IMR-90 (cell line): ENCODE measurements around the gene PPP2R1B. TPM values are rescaled to one million over a fixed set of nuclear protein-coding genes. Genes with fewer than 3 reads are reported as not detected.

Source experiments
- ATAC-seq: fragments of 200-7000 bp; cut with Tn5 transposase; 2 replicates; pipeline ENCODE4 v1.9.1; 2020; ENCODE audit warnings: low read depth, mild to moderate bottlenecking, moderate library complexity
- BruUV-seq: library from RNA; stranded (reverse); fragments of 400-500 nt; replicated peaks from 2 replicates; lab custom pipeline; 2021; lab: Mats Ljungman, UMichigan
- CTCF ChIA-PET: fragments of 300-600 bp; formaldehyde crosslinking; extraction: SDS; loops from one replicate; lab custom pipeline; 2021; ENCODE audit warnings: antibody characterized with exemption; lab: Yijun Ruan, JAX
- POLR2A ChIA-PET: fragments of 300-600 bp; sonication (Branson Sonifier 250); formaldehyde crosslinking; loops from one replicate; lab custom pipeline; 2022; ENCODE audit warnings: antibody characterized with exemption; ENCODE audit not compliant: unreplicated experiment; lab: Charles Lee
- DNase-seq: peaks from one replicate; pipeline ENCODE4 v3.0.0; 2013
- H2AFZ ChIP-seq: replicated peaks from 2 replicates; pipeline ENCODE3; 2013; ENCODE audit warnings: low read length, mild to moderate bottlenecking; ENCODE audit not compliant: poor library complexity
- H2AK5ac ChIP-seq: 2 replicates; pipeline ENCODE4 v1.6.1; 2013; ENCODE audit warnings: low read depth, low read length, inconsistent platforms
- H2AK9ac ChIP-seq: replicated peaks from 2 replicates; pipeline ENCODE3; 2013; ENCODE audit warnings: mild to moderate bottlenecking, low read depth, low read length, moderate library complexity; ENCODE audit not compliant: poor library complexity
- H2BK120ac ChIP-seq: 2 replicates; pipeline ENCODE4 v1.6.1; 2013; ENCODE audit warnings: low read depth, low read length, inconsistent platforms
- H2BK15ac ChIP-seq: 3 replicates; pipeline ENCODE4 v1.6.1; 2013; ENCODE audit warnings: low read depth, low read length, inconsistent platforms
- H2BK20ac ChIP-seq: 2 replicates; pipeline ENCODE4 v1.6.1; 2013; ENCODE audit warnings: low read depth, mild to moderate bottlenecking, inconsistent platforms, low read length, moderate library complexity
- H2BK5ac ChIP-seq: 2 replicates; pipeline ENCODE4 v1.6.1; 2013; ENCODE audit warnings: mild to moderate bottlenecking, low read depth, low read length, inconsistent platforms; ENCODE audit not compliant: poor library complexity, severe bottlenecking
- H3K14ac ChIP-seq: replicated peaks from 2 replicates; pipeline ENCODE4 v1.6.1; 2013; ENCODE audit warnings: low read depth, low read length, inconsistent platforms
- H3K18ac ChIP-seq: 2 replicates; pipeline ENCODE4 v1.6.1; 2013; ENCODE audit warnings: low read depth, low read length, control low read depth
- H3K23ac ChIP-seq: 2 replicates; pipeline ENCODE4 v1.6.1; 2013; ENCODE audit warnings: low read depth, low read length, inconsistent platforms
- H3K27ac ChIP-seq: 2 replicates; pipeline ENCODE4 v1.5.1; 2013; ENCODE audit warnings: mild to moderate bottlenecking, control low read depth, low read length; ENCODE audit not compliant: insufficient read depth
- H3K27me3 ChIP-seq: 2 replicates; pipeline ENCODE4 v1.6.1; 2013; ENCODE audit warnings: low read length; ENCODE audit not compliant: control insufficient read depth, insufficient read depth
- H3K36me3 ChIP-seq: 2 replicates; pipeline ENCODE4 v1.6.1; 2013; ENCODE audit warnings: low read length, mixed read lengths; ENCODE audit not compliant: control insufficient read depth, insufficient read depth
- H3K4ac ChIP-seq: 2 replicates; pipeline ENCODE4 v1.6.1; 2013; ENCODE audit warnings: low read depth, low read length, inconsistent platforms
- H3K4me1 ChIP-seq: 2 replicates; pipeline ENCODE4 v1.6.1; 2013; ENCODE audit warnings: low read length, mixed read lengths; ENCODE audit not compliant: control insufficient read depth, insufficient read depth
- H3K4me2 ChIP-seq: 2 replicates; pipeline ENCODE4 v1.6.1; 2013; ENCODE audit warnings: low read depth, mild to moderate bottlenecking, control low read depth, low read length, moderate library complexity
- H3K4me3 ChIP-seq: 2 replicates; pipeline ENCODE4 v1.5.1; 2013; ENCODE audit warnings: low read depth, mild to moderate bottlenecking, control low read depth, low read length, moderate library complexity; ENCODE audit not compliant: insufficient read depth
- H3K56ac ChIP-seq: 2 replicates; pipeline ENCODE4 v1.6.1; 2013; ENCODE audit warnings: low read length, inconsistent platforms; ENCODE audit not compliant: insufficient read depth; ENCODE audit errors: extremely low read depth
- H3K79me1 ChIP-seq, 2 experiments: 2 replicates each; pipeline ENCODE4 v1.6.1; 2013; ENCODE audit warnings: low read length in 2 of 2, inconsistent platforms in 1 of 2, low read depth in 1 of 2
- H3K9ac ChIP-seq: 2 replicates; pipeline ENCODE4 v1.6.1; 2013; ENCODE audit warnings: low read depth, low read length, control low read depth
- H3K9me1 ChIP-seq: 2 replicates; pipeline ENCODE4 v1.6.1; 2013; ENCODE audit warnings: low read length, inconsistent platforms; ENCODE audit not compliant: insufficient read depth
- H3K9me3 ChIP-seq: 2 replicates; pipeline ENCODE4 v1.6.1; 2013; ENCODE audit warnings: low read length; ENCODE audit not compliant: control insufficient read depth, insufficient read depth
- H4K20me1 ChIP-seq: 2 replicates; pipeline ENCODE4 v1.6.1; 2013; ENCODE audit warnings: low read length, inconsistent platforms; ENCODE audit not compliant: insufficient read depth
- H4K5ac ChIP-seq: 2 replicates; pipeline ENCODE4 v1.6.1; 2013; ENCODE audit warnings: mild to moderate bottlenecking, low read depth, low read length, control low read depth
- H4K8ac ChIP-seq, 2 experiments: 2 replicates each; pipeline ENCODE4 v1.6.1; 2013; ENCODE audit warnings: low read depth in 2 of 2, low read length in 2 of 2, control low read depth in 1 of 2, inconsistent platforms in 1 of 2
- H4K91ac ChIP-seq: 2 replicates; pipeline ENCODE4 v1.6.1; 2013; ENCODE audit warnings: low read depth, low read length, inconsistent platforms; ENCODE audit not compliant: insufficient read depth
- BHLHE40 ChIP-seq: fragments of 150-350 bp; IDR thresholded peaks from 2 replicates; pipeline ENCODE4 v1.6.1; 2016; ENCODE audit warnings: mild to moderate bottlenecking, low read depth, low read length
- CEBPB ChIP-seq: IDR thresholded peaks from 2 replicates; pipeline ENCODE4 v1.6.1; 2012; ENCODE audit warnings: low read depth, low read length, improper control_type of control experiment
- CHD1 ChIP-seq: IDR thresholded peaks from 2 replicates; pipeline ENCODE4 v1.6.1; 2012; ENCODE audit warnings: low read depth, low read length, improper control_type of control experiment
- CTCF ChIP-seq: conservative IDR thresholded peaks from 2 replicates; pipeline ENCODE4 v1.5.1; 2012; ENCODE audit warnings: mild to moderate bottlenecking, low read depth, low read length, improper control_type of control experiment
- ELK1 ChIP-seq: fragments of 150-350 bp; IDR thresholded peaks from 2 replicates; pipeline ENCODE4 v1.6.1; 2016; ENCODE audit warnings: low read depth, mild to moderate bottlenecking, low read length, moderate library complexity, borderline replicate concordance
- FOS ChIP-seq: fragments of 150-350 bp; IDR thresholded peaks from 2 replicates; pipeline ENCODE4 v1.6.1; 2016; ENCODE audit warnings: low read depth, low read length
- MAFK ChIP-seq: IDR thresholded peaks from 2 replicates; pipeline ENCODE4 v1.6.1; 2012; ENCODE audit warnings: low read depth, low read length, improper control_type of control experiment
- MAZ ChIP-seq: IDR thresholded peaks from 2 replicates; pipeline ENCODE4 v1.6.1; 2012; ENCODE audit warnings: low read depth, mild to moderate bottlenecking, low read length, improper control_type of control experiment, moderate library complexity, borderline replicate concordance
- MXI1 ChIP-seq: IDR thresholded peaks from 2 replicates; pipeline ENCODE4 v1.6.1; 2012; ENCODE audit warnings: low read depth, mild to moderate bottlenecking, low read length, moderate library complexity, borderline replicate concordance
- NFE2L2 ChIP-seq: fragments of 150-350 bp; IDR thresholded peaks from 2 replicates; pipeline ENCODE4 v1.6.1; 2016; ENCODE audit warnings: low read depth, mild to moderate bottlenecking, low read length
- POLR2A ChIP-seq: IDR thresholded peaks from 2 replicates; pipeline ENCODE4 v1.6.1; 2012; ENCODE audit warnings: mild to moderate bottlenecking, low read depth, low read length
- RAD21 ChIP-seq: IDR thresholded peaks from 2 replicates; pipeline ENCODE4 v1.6.1; 2012; ENCODE audit warnings: low read length, improper control_type of control experiment
- RCOR1 ChIP-seq: IDR thresholded peaks from 2 replicates; pipeline ENCODE4 v1.6.1; 2012; ENCODE audit warnings: mild to moderate bottlenecking, low read length, improper control_type of control experiment; ENCODE audit not compliant: insufficient replicate concordance
- RFX5 ChIP-seq: IDR thresholded peaks from 2 replicates; pipeline ENCODE4 v1.8.0; 2012; ENCODE audit warnings: low read depth, mild to moderate bottlenecking, low read length, moderate library complexity
- SMC3 ChIP-seq: fragments of 150-350 bp; IDR thresholded peaks from 2 replicates; pipeline ENCODE4 v1.6.1; 2016; ENCODE audit warnings: low read depth, mild to moderate bottlenecking, antibody characterized with exemption, low read length, moderate library complexity
- USF2 ChIP-seq: fragments of 150-350 bp; IDR thresholded peaks from 2 replicates; pipeline ENCODE4 v1.6.1; 2017; ENCODE audit warnings: mild to moderate bottlenecking, antibody characterized with exemption, low read length, low read depth
- WGBS, 2 experiments: methylation state at CpG; one replicate each; pipeline versions ENCODE4 v1.1.5 to v1.1.7; 2013; ENCODE audit warnings: missing lambda C conversion rate in 2 of 2; ENCODE audit not compliant: insufficient read length in 1 of 2; ENCODE audit errors: extremely low coverage in 2 of 2; 5-methylcytosine and 5-hydroxymethylcytosine counted together
- dilution Hi-C: fragments of 300-500 bp; cut with HindIII; formaldehyde crosslinking; loops from one replicate; pipeline ENCODE4 v1.14.3; 2018; ENCODE audit warnings: low sequenced_read_pairs; ENCODE audit not compliant: unreplicated experiment
- in situ Hi-C: fragments of 300-500 bp; cut with MboI; formaldehyde crosslinking; loops from 3 replicates; pipeline ENCODE4 v1.14.3; 2019; ENCODE audit warnings: low sequenced_read_pairs, inconsistent platforms, mixed read lengths
- intact Hi-C: fragments of 100-400 bp; cut with micrococcal nuclease; formaldehyde crosslinking; loops from 2 replicates; pipeline ENCODE4 v1.10.0; 2022
- polyA plus RNA-seq, 3 experiments: library from polyadenylated mRNA; depleted of rRNA; stranded (reverse); fragments of >200 nt; gene quantifications; 2 replicates each; pipeline ENCODE4 v1.2.3, GENCODE V29; 2012; ENCODE audit warnings: low replicate concordance in 1 of 3
- total RNA-seq: library from RNA; depleted of rRNA; stranded (reverse); fragments of >200 nt; gene quantifications from 2 replicates; pipeline ENCODE4 v1.2.3, GENCODE V29; 2012

PPP2R1B gene
- total and polyA plus RNA-seq, 2 of the 4 experiments (the other 2 are of a cell fraction): 23.0 to 62.9 TPM

GRCh38 chr11:111792955-111793500 is 26.8 kb upstream of the PPP2R1B start:
- TF ChIP-seq BHLHE40 (no peak), MXI1 (no peak), RFX5 (no peak), RAD21 (no peak), NFE2L2 (no peak), CHD1 (no peak), POLR2A (no peak), CTCF (no peak), CEBPB (no peak), USF2 (no peak), MAFK (no peak), MAZ (no peak), ELK1 (no peak), RCOR1 (no peak), SMC3 (no peak), FOS (no peak)
- H3K4me1 ChIP-seq: peaks cover 7% of the 10 kb centered on the region; the same call in 1 of the 2 replicates
- no peak overlapping the region for H3K23ac ChIP-seq
- H2AFZ ChIP-seq: no peak overlapping the region
- no peaks in the 10 kb centered on the region for H4K20me1 ChIP-seq
- H3K4ac ChIP-seq: no peak overlapping the region
- no peak overlapping the region for H2BK20ac ChIP-seq
- peaks cover 8% of the 10 kb centered on the region; the same call in 1 of the 2 replicates for H3K9me1 ChIP-seq
- no peak overlapping the region for H3K14ac ChIP-seq
- H3K4me3 ChIP-seq: no peak overlapping the region
- peaks cover 5% of the 10 kb centered on the region for H3K36me3 ChIP-seq
- H3K9me3 ChIP-seq: peaks cover 5% of the 10 kb centered on the region; the same call in 1 of the 2 replicates
- H2BK120ac ChIP-seq: no peak overlapping the region
- dilution Hi-C loops: no loop called here
- H2AK5ac ChIP-seq: no peak overlapping the region
- ATAC-seq (no peak), DNase-seq (no peak)
- intact Hi-C loops: loop anchor here (5.0 kb wide), 1 partner anchor 49 kb away; no protein-coding TSS in a partner anchor
- no peak overlapping the region for H4K5ac ChIP-seq
- H3K56ac ChIP-seq: no peak overlapping the region
- H2BK15ac ChIP-seq: no peak overlapping the region; the same call in 2 of the 3 replicates
- no peak overlapping the region for H2BK5ac ChIP-seq
- CTCF ChIA-PET: interaction anchor here (1.3 kb wide), 1 partner anchor 11 kb away, joined by 3 read pairs; no protein-coding TSS in a partner anchor
- no peak overlapping the region for H4K91ac ChIP-seq
- peaks cover 2 to 6% of the 10 kb centered on the region in 2 experiments for H3K79me1 ChIP-seq
- no peak overlapping the region for H3K18ac ChIP-seq
- H3K9ac ChIP-seq: no peak overlapping the region
- POLR2A ChIA-PET: interaction anchor here (1.0 kb wide), 1 partner anchor 60 kb away, joined by 9 read pairs; no protein-coding TSS in a partner anchor
- H3K4me2 ChIP-seq: no peak overlapping the region
- H3K27ac ChIP-seq: no peak overlapping the region
- no TSS peak for BruUV-seq
- no peak overlapping the region for H4K8ac ChIP-seq
- WGBS, 2 experiments: 100% methylated on average over 1 of the region's 6 CpGs; no CpG with 5 or more reads in 1 of the 2 experiments
- in situ Hi-C loops: no loop called here
- H3K27me3 ChIP-seq: no peaks in the 10 kb centered on the region
- no peak overlapping the region for H2AK9ac ChIP-seq
